ENCODE measurements around the gene HIPK3. TPM values are rescaled to one million over a fixed set of nuclear protein-coding genes. Genes with fewer than 3 reads are reported as not detected.

HIPK3 gene
- total and polyA plus RNA-seq, 2 donors (not counting 3 experiments of a cell fraction or from before 2014, with no cell fraction given): 13.3 to 36.1 TPM

GRCh38 chr11:33403344-33403743 lies 146.2 kb downstream of the HIPK3 start:
- Histone ChIP-seq H3K4me2 (ENCODE audit: insufficient read depth, low read length) (no peak overlapping the region), H3K27me3 (ENCODE audit: control insufficient read depth in 2 of 2, insufficient read depth in 2 of 2, low read length in 2 of 2) (no peaks in the 10 kb centered on the region), H2AFZ (ENCODE audit: low read depth, low read length) (no peak overlapping the region), H3K27ac (ENCODE audit: insufficient read depth, low read depth, low read length) (no peak overlapping the region), H3K9me1 (replicated peaks; ENCODE audit: control insufficient read depth, extremely low read depth, insufficient read depth, low read length) (no peaks in the 10 kb centered on the region), H3K9me3 (replicated peaks; ENCODE audit: control insufficient read depth, insufficient read depth, low read length) (no peaks in the 10 kb centered on the region), H3K79me2 (ENCODE audit: control insufficient read depth, insufficient read depth, low read length) (peaks cover 14% of the 10 kb centered on the region), H4K20me1 (replicated peaks; ENCODE audit: control insufficient read depth, extremely low read depth, insufficient read depth, low read length) (no peaks in the 10 kb centered on the region), H3K4me3 (replicated peaks in 1 of 3; ENCODE audit: insufficient read depth in 1 of 3, low read depth in 1 of 3, low read length in 3 of 3) (no peak overlapping the region), H3K36me3 (ENCODE audit: control insufficient read depth in 2 of 2, extremely low read depth in 1 of 2, insufficient read depth in 2 of 2, low read length in 2 of 2) (no peaks in the 10 kb centered on the region), H3K9ac (replicated peaks; ENCODE audit: extremely low read depth, insufficient read depth, low read length) (no peak overlapping the region), H3K4me1 (ENCODE audit: control insufficient read depth, extremely low read depth, insufficient read depth, low read length) (no peaks in the 10 kb centered on the region)
- DNase-seq (ENCODE audit: low read depth, low spot score): no peak
- CTCF ChIA-PET: no interaction called here
- intact Hi-C loops (cut with micrococcal nuclease): no loop called here
- TF ChIP-seq MAX (IDR thresholded peaks at IDR 0.05; ENCODE audit: insufficient read depth, insufficient read length) (no peak), FOS (IDR thresholded peaks at IDR 0.05; ENCODE audit: borderline replicate concordance, insufficient read depth, low read length) (no peak), POLR2A (IDR thresholded peaks at IDR 0.05; ENCODE audit: low read depth, low read length) (no peak), MYC (IDR thresholded peaks at IDR 0.05; ENCODE audit: low read depth, low read length) (no peak), CTCF (IDR thresholded peaks at IDR 0.05; ENCODE audit: extremely low read depth in 1 of 2, insufficient read depth in 1 of 2, low read depth in 1 of 2, low read length in 2 of 2) (no peak), JUN (IDR thresholded peaks at IDR 0.05; ENCODE audit: borderline replicate concordance, insufficient read depth, insufficient read length, low read depth) (no peak), EZH2 (IDR thresholded peaks at IDR 0.05; ENCODE audit: borderline replicate concordance, low read depth, low read length, severe bottlenecking) (no peak), GATA2 (IDR thresholded peaks at IDR 0.05; ENCODE audit: insufficient read depth, insufficient read length, low read depth, low read length) (no peak), POLR2AphosphoS5 (IDR thresholded peaks at IDR 0.05; ENCODE audit: insufficient read depth, low read depth, low read length) (no peak)
- BruUV-seq (replicated peaks): no TSS peak
- no peak for FAIRE-seq
- dilution Hi-C loops (cut with MboI; ENCODE audit: extremely low pct_ligation_motif_present, low sequenced_read_pairs): no loop called here
- POLR2A ChIA-PET: no interaction called here
